Putamen (tissue), 1 donor: ENCODE results near the gene NEK1.
"Not testable (repeated sequence)": the region's sequence is repeated elsewhere in the genome, so short reads cannot be mapped to it uniquely, and the experiment has no call there.

ENCODE experiments used
- DNase-seq: peaks from one replicate; pipeline ENCODE4 v3.0.0-alpha.2; 2016; ENCODE audit warnings: low spot score

NEK1 gene

GRCh38 chr4:169601016-169601771, 11.2 kb downstream of the NEK1 start:
- no peak for DNase-seq

- DNase-seq = no peak
Measured at GRCh38 chr4:169594560-169595195, 17.7 kb downstream of the NEK1 start.

GRCh38 chr4:169593050-169593560, 19.3 kb downstream of the NEK1 start:
- no peak for DNase-seq

GRCh38 chr4:169583563-169583962, 28.8 kb downstream of the NEK1 start:
- no peak for DNase-seq

GRCh38 chr4:169582706-169583105, 29.7 kb downstream of the NEK1 start:
- DNase-seq = no peak

GRCh38 chr4:169582203-169582602, 30.2 kb downstream of the NEK1 start:
- DNase-seq = no peak

- DNase-seq = no peak
Measured at GRCh38 chr4:169573889-169574288, 38.5 kb downstream of the NEK1 start.

- no peak for DNase-seq
Measured at GRCh38 chr4:169571435-169571834, 40.9 kb downstream of the NEK1 start.

GRCh38 chr4:169571012-169571411, 41.4 kb downstream of the NEK1 start:
- DNase-seq = not testable (repeated sequence)

GRCh38 chr4:169570266-169570665, 42.1 kb downstream of the NEK1 start:
- not testable (repeated sequence) for DNase-seq

- not testable (repeated sequence) for DNase-seq
Measured at GRCh38 chr4:169569188-169569587, 43.2 kb downstream of the NEK1 start.

- no peak for DNase-seq
Measured at GRCh38 chr4:169567916-169568315, 44.5 kb downstream of the NEK1 start.

- peak; percentile 58 for DNase-seq
Measured at GRCh38 chr4:169566021-169566818, 46.2 kb downstream of the NEK1 start.

- no peak for DNase-seq
Measured at GRCh38 chr4:169565606-169566005, 46.8 kb downstream of the NEK1 start.

- DNase-seq = no peak
Measured at GRCh38 chr4:169557061-169557636, 55.2 kb downstream of the NEK1 start.

- DNase-seq = not testable (repeated sequence)
Measured at GRCh38 chr4:169546548-169546947, 65.8 kb downstream of the NEK1 start.

GRCh38 chr4:169540774-169541173, 71.6 kb downstream of the NEK1 start:
- no peak for DNase-seq

- DNase-seq = no peak
Measured at GRCh38 chr4:169530048-169530447, 82.3 kb downstream of the NEK1 start.

GRCh38 chr4:169523796-169524195, 88.6 kb downstream of the NEK1 start:
- DNase-seq = no peak

GRCh38 chr4:169510617-169511016, 101.8 kb downstream of the NEK1 start:
- no peak for DNase-seq

- DNase-seq = no peak
Measured at GRCh38 chr4:169506903-169507302, 105.5 kb downstream of the NEK1 start.

GRCh38 chr4:169499907-169500306, 112.5 kb downstream of the NEK1 start:
- DNase-seq = not testable (repeated sequence)
